GM12801 (cell line): Measurements from ENCODE around the gene PRDM16.

Experiments used
- CTCF ChIP-seq: IDR thresholded peaks from one replicate; pipeline ENCODE4 v1.5.1; 2011; ENCODE audit warnings: control low read depth; ENCODE audit not compliant: insufficient read length; ENCODE audit errors: extremely low read depth

Gene PRDM16

GRCh38 chr1:3193811-3194210 is 124.8 kb downstream of the PRDM16 start:
- TF ChIP-seq CTCF = no peak

GRCh38 chr1:3194760-3195479 is 125.9 kb downstream of the PRDM16 start:
- no peak for TF ChIP-seq CTCF

- no peak for TF ChIP-seq CTCF
These were observed 126.4 kb downstream of the PRDM16 start for GRCh38 chr1:3195480-3195815.

GRCh38 chr1:3195966-3196515 is 127.0 kb downstream of the PRDM16 start:
- TF ChIP-seq CTCF = no peak

GRCh38 chr1:3196577-3197245 is 127.7 kb downstream of the PRDM16 start:
- TF ChIP-seq CTCF = no peak

GRCh38 chr1:3197781-3198316 is 128.8 kb downstream of the PRDM16 start:
- TF ChIP-seq CTCF = no peak

GRCh38 chr1:3198371-3199271 is 129.6 kb downstream of the PRDM16 start:
- no peak for TF ChIP-seq CTCF
